H9 (cell line): ENCODE results near the gene NDE1. TPM values are rescaled to one million over a fixed set of nuclear protein-coding genes. Genes with fewer than 3 reads are reported as not detected.

ENCODE experiments used
- DNase-seq: peaks from one replicate; pipeline ENCODE4 v3.0.0-alpha.2; 2017
- H2AFZ ChIP-seq: one replicate; pipeline ENCODE4 v1.6.1; 2013; ENCODE audit warnings: mild to moderate bottlenecking, low read length, control low read depth, moderate library complexity
- H2AK5ac ChIP-seq: 2 replicates; pipeline ENCODE4 v1.6.1; 2013; ENCODE audit warnings: low read length, control low read depth, mixed read lengths; ENCODE audit not compliant: insufficient read length
- H2BK120ac ChIP-seq: one replicate; pipeline ENCODE4 v1.6.1; 2013; ENCODE audit warnings: low read depth, mild to moderate bottlenecking, low read length, control low read depth, inconsistent platforms; ENCODE audit not compliant: poor library complexity, severe bottlenecking
- H2BK12ac ChIP-seq: 2 replicates; pipeline ENCODE4 v1.6.1; 2013; ENCODE audit warnings: low read length, control low read depth, mixed read lengths, low read depth; ENCODE audit not compliant: insufficient read length
- H2BK15ac ChIP-seq: 2 replicates; pipeline ENCODE4 v1.6.1; 2013; ENCODE audit warnings: low read depth, low read length, control low read depth
- H2BK20ac ChIP-seq: one replicate; pipeline ENCODE4 v1.6.1; 2013; ENCODE audit warnings: low read depth, mild to moderate bottlenecking, low read length, control low read depth, inconsistent platforms; ENCODE audit not compliant: poor library complexity, severe bottlenecking
- H2BK5ac ChIP-seq: 2 replicates; pipeline ENCODE4 v1.6.1; 2013; ENCODE audit warnings: low read length, control low read depth, mixed read lengths; ENCODE audit not compliant: insufficient read length
- H3K14ac ChIP-seq: 2 replicates; pipeline ENCODE4 v1.6.1; 2013; ENCODE audit warnings: low read length, control low read depth; ENCODE audit not compliant: insufficient read depth
- H3K18ac ChIP-seq: 2 replicates; pipeline ENCODE4 v1.6.1; 2013; ENCODE audit warnings: low read depth, mild to moderate bottlenecking, mixed read lengths, low read length, control low read depth; ENCODE audit not compliant: insufficient read length
- H3K23ac ChIP-seq: 2 replicates; pipeline ENCODE4 v1.6.1; 2013; ENCODE audit warnings: low read length, control low read depth, mixed read lengths, low read depth; ENCODE audit not compliant: insufficient read length
- H3K23me2 ChIP-seq: 2 replicates; pipeline ENCODE4 v1.6.1; 2013; ENCODE audit warnings: low read depth, mild to moderate bottlenecking, mixed read lengths, low read length, control low read depth; ENCODE audit not compliant: insufficient read length, poor library complexity, severe bottlenecking
- H3K27ac ChIP-seq: 2 replicates; pipeline ENCODE4 v1.5.1; 2013; ENCODE audit warnings: low read length, control low read depth, mixed read lengths, low read depth; ENCODE audit not compliant: insufficient read length
- H3K27me3 ChIP-seq: 2 replicates; pipeline ENCODE4 v1.6.1; 2013; ENCODE audit warnings: low read length, control low read depth, inconsistent platforms; ENCODE audit not compliant: insufficient read depth
- H3K4ac ChIP-seq: 2 replicates; pipeline ENCODE4 v1.6.1; 2013; ENCODE audit warnings: low read depth, mild to moderate bottlenecking, control low read depth, inconsistent platforms, low read length, moderate library complexity
- H3K4me1 ChIP-seq: 2 replicates; pipeline ENCODE4 v1.6.1; 2013; ENCODE audit warnings: low read length, control low read depth, inconsistent platforms; ENCODE audit not compliant: insufficient read depth
- H3K4me2 ChIP-seq: 2 replicates; pipeline ENCODE4 v1.6.1; 2013; ENCODE audit warnings: low read length, control low read depth, mixed read lengths; ENCODE audit not compliant: insufficient read length, insufficient read depth
- H3K56ac ChIP-seq: 2 replicates; pipeline ENCODE4 v1.6.1; 2013; ENCODE audit warnings: low read depth, mild to moderate bottlenecking, mixed read lengths, low read length, control low read depth; ENCODE audit not compliant: insufficient read length
- H3K79me1 ChIP-seq: 2 replicates; pipeline ENCODE4 v1.6.1; 2013; ENCODE audit warnings: low read depth, mild to moderate bottlenecking, moderate library complexity, low read length, control low read depth, inconsistent platforms; ENCODE audit not compliant: insufficient read depth, poor library complexity, severe bottlenecking
- H3K79me2 ChIP-seq: 2 replicates; pipeline ENCODE4 v1.6.1; 2013; ENCODE audit warnings: low read length, control low read depth, inconsistent platforms; ENCODE audit not compliant: insufficient read depth
- H3K9ac ChIP-seq: 2 replicates; pipeline ENCODE4 v1.6.1; 2013; ENCODE audit warnings: low read length, control low read depth, mixed read lengths; ENCODE audit not compliant: insufficient read length; ENCODE audit errors: extremely low read depth
- H3K9me3 ChIP-seq: one replicate; pipeline ENCODE4 v1.6.1; 2013; ENCODE audit warnings: low read depth, low read length, inconsistent platforms; ENCODE audit not compliant: control insufficient read depth
- H3T11ph ChIP-seq: one replicate; pipeline ENCODE4 v1.6.1; 2013; ENCODE audit warnings: mild to moderate bottlenecking, low read length, control low read depth, inconsistent platforms
- H4K20me1 ChIP-seq: one replicate; pipeline ENCODE4 v1.6.1; 2013; ENCODE audit not compliant: control insufficient read depth, insufficient read length, insufficient read depth
- H4K5ac ChIP-seq: 2 replicates; pipeline ENCODE4 v1.6.1; 2013; ENCODE audit warnings: low read depth, mild to moderate bottlenecking, mixed read lengths, low read length, control low read depth; ENCODE audit not compliant: insufficient read length
- H4K8ac ChIP-seq: replicated peaks from 2 replicates; pipeline ENCODE4 v1.6.1; 2013; ENCODE audit warnings: low read length, control low read depth, mixed read lengths, low read depth; ENCODE audit not compliant: insufficient read length
- H4K91ac ChIP-seq: 2 replicates; pipeline ENCODE4 v1.6.1; 2013; ENCODE audit warnings: low read depth, mild to moderate bottlenecking, moderate library complexity, mixed read lengths, low read length, control low read depth; ENCODE audit not compliant: insufficient read length
- H3K27ac Mint-ChIP-seq, 3 experiments: 2 replicates in 2 of 3; 3 replicates in 1 of 3; pipeline ENCODE4 v1.8.0; 2020 to 2021; ENCODE audit warnings: mixed read lengths in 3 of 3, mild to moderate bottlenecking in 1 of 3, moderate library complexity in 1 of 3
- H3K27me3 Mint-ChIP-seq: 2 replicates; pipeline ENCODE4 v1.8.0; 2021; ENCODE audit warnings: low read depth, mild to moderate bottlenecking, moderate library complexity, mixed read lengths
- H3K36me3 Mint-ChIP-seq, 3 experiments: 2 replicates in 2 of 3; 3 replicates in 1 of 3; pipeline ENCODE4 v1.8.0; 2020 to 2021; ENCODE audit warnings: low read depth in 3 of 3, mixed read lengths in 3 of 3; ENCODE audit not compliant: insufficient read depth in 1 of 3
- H3K4me1 Mint-ChIP-seq, 2 experiments: 2 replicates each; pipeline ENCODE4 v1.8.0; 2020; ENCODE audit warnings: mixed read lengths in 2 of 2
- H3K4me3 Mint-ChIP-seq, 2 experiments: 2 replicates in 1 of 2; 3 replicates in 1 of 2; pipeline ENCODE4 v1.8.0; 2020 to 2021; ENCODE audit warnings: mild to moderate bottlenecking in 2 of 2, mixed read lengths in 2 of 2, moderate library complexity in 1 of 2
- H3K9me3 Mint-ChIP-seq, 2 experiments: 2 replicates in 1 of 2; 3 replicates in 1 of 2; pipeline ENCODE4 v1.8.0; 2020; ENCODE audit warnings: mild to moderate bottlenecking in 2 of 2, mixed read lengths in 2 of 2, moderate library complexity in 1 of 2
- CTCF ChIP-seq: fragments of 200-600 bp; sonication (generic); conservative IDR thresholded peaks from 3 replicates; pipeline ENCODE4 v1.8.0; 2021; ENCODE audit warnings: antibody characterized with exemption, mild to moderate bottlenecking
- WGBS: extraction: QIAGEN DNeasy Blood & Tissue Kit; methylation state at CpG from one replicate; pipeline ENCODE4 v1.1.7; 2013; ENCODE audit warnings: missing lambda C conversion rate, low lambda C conversion rate, mixed read lengths; ENCODE audit not compliant: insufficient read length; ENCODE audit errors: extremely low coverage; 5-methylcytosine and 5-hydroxymethylcytosine counted together
- total RNA-seq: library from RNA; stranded (reverse); gene quantifications from 2 replicates; pipeline ENCODE4 v1.2.1, GENCODE V29; 2021

Gene NDE1
- total RNA-seq, 1 experiment from 2014 or later, result 49.6 TPM

GRCh38 chr16:15760129-15760528, 110.1 kb downstream of the NDE1 start:
- Histone ChIP-seq H3K18ac (no peak overlapping the region), H3K79me2 (no peaks in the 10 kb centered on the region), H3T11ph (no peak overlapping the region), H2BK12ac (no peak overlapping the region), H2AFZ (no peak overlapping the region), H3K9ac (no peak overlapping the region), H3K4me2 (no peak overlapping the region), H4K8ac (no peak overlapping the region), H2BK15ac (no peak overlapping the region), H4K91ac (no peak overlapping the region), H2AK5ac (no peak overlapping the region), H3K79me1 (no peaks in the 10 kb centered on the region), H3K4me1 (no peaks in the 10 kb centered on the region), H3K4ac (no peak overlapping the region), H3K27me3 (no peaks in the 10 kb centered on the region), H4K20me1 (no peaks in the 10 kb centered on the region), H3K9me3 (no peaks in the 10 kb centered on the region), H3K23ac (no peak overlapping the region), H2BK20ac (no peak overlapping the region), H2BK120ac (no peak overlapping the region), H3K14ac (no peak overlapping the region), H4K5ac (no peak overlapping the region), H3K27ac (no peak overlapping the region), H2BK5ac (no peak overlapping the region), H3K23me2 (no peaks in the 10 kb centered on the region), H3K56ac (no peak overlapping the region)
- no peaks in the 10 kb centered on the region for H3K9me3 Mint-ChIP-seq
- WGBS, result no CpG with 5 or more reads among the region's 1 CpG
- DNase-seq, result no peak
- peaks cover 10 to 16% of the 10 kb centered on the region in 2 experiments for H3K4me1 Mint-ChIP-seq
- peaks cover 8% of the 10 kb centered on the region for H3K27me3 Mint-ChIP-seq
- no peak overlapping the region for H3K4me3 Mint-ChIP-seq
- no peaks in the 10 kb centered on the region for H3K36me3 Mint-ChIP-seq
- H3K27ac Mint-ChIP-seq, result no peak overlapping the region
- TF ChIP-seq CTCF, result no peak
